NCI-H1436 (cell line): ENCODE measurements around the gene SDR42E1.

Experiments
- DNase-seq: peaks from one replicate; lab custom pipeline; 2025; lab: John Stamatoyannopoulos, UW

SDR42E1 gene, protein sequence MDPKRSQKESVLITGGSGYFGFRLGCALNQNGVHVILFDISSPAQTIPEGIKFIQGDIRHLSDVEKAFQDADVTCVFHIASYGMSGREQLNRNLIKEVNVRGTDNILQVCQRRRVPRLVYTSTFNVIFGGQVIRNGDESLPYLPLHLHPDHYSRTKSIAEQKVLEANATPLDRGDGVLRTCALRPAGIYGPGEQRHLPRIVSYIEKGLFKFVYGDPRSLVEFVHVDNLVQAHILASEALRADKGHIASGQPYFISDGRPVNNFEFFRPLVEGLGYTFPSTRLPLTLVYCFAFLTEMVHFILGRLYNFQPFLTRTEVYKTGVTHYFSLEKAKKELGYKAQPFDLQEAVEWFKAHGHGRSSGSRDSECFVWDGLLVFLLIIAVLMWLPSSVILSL

DNA sequence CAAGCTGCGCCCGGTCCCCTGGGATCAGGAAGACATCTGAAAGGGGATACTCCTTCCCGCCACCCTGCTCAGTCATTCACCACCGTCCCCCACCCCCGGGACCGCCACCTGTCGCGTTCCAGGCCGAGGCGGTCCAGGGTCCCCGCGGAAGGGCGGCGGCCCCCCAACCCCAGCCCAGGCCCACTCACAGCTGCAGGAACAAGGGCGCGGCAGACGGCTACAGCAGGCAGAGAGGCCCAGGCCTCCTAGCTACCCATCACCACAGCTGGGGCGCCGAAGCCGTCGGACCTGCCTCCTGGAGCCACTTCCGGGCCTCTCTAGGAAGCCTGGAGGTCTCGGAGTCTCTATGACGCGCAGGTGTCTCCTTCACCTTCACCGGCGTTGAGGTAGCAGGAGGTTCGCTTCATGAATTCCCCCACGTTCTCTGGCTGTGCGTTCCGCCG is at the start of gene SDR42E1:
Gene SDR42E1, minus strand, starts transcription at position 272 of the 443 bp plus-strand sequence. CDS start 10,612 bp downstream, outside the sequence.
- peak; percentile 87 for DNase-seq

DNA sequence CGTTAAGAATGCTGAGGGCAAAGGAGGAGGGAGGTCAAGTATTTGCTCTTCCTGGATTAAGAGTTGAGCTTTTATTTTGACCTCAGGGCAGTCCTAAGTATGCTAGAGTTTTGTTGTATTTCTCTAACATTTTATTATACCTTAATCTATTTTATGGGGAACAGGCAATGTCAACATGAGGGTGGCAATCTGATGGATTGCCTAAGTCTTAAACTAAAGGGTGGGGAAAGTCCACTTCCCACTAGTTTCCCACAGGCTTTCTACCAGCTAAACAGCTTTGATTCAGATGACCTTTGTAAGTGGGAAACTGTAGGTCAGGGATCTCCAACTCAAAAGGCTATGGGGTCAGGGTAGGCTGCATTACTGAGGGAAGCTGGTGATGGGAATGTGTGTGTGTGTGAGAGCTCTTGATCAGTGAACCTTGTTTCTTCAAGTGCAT is 48.7 kb upstream of the SDR42E1 start:
- no peak for DNase-seq

DNA sequence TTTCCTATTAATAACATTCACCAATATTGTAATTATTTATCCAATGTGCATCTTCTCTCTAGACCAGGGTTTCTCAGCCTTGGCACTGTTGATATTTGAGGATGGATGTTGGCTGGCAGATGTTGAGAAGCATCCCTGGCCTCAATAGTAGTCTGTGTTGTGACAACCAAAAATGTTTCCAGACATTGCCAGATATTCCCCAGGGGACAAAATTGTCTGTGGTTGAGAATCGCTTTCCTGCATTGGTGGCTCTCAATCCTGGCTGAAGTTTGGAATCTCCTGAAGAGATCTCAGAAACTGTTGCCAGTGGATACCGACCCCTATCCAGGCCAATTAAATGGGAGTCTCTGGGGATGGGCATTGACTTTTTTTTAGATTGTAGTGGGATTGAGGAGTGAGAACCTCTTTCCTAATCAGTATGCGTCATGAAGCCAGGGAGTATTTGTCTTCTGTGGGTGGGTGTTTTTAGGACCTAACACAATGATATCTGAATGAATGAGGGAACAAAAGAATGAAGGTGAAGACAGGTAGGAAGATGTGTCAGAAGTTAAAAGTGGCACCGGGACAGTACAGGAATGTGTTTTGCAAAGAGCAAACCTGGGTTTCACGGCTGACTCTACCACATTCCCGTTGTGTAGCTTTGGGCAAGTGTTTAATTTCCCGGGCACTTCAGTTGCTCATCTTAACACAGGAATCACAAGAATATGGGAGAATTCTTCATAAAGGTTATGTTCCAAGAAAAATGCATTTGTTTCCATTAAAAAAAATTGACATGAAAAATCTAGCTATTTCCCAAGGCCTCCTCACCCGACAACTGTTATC is 48.1 kb upstream of the SDR42E1 start:
- no peak for DNase-seq

DNA sequence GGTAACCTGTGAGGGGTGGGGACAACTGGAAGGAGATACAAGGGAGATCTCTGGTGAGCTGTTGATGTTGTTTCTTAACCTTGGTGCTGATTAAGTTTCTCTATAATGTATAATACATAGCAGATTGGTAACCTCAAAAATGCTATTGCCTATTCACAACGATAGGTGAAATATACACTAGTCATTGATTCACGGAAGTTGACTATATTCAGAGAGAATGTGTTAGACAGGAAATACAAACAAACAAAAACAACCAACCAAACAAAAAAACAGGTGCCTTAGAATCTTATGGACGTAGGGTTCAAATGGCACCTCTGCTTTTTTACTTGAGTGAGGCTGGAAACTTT is 45.3 kb upstream of the SDR42E1 start:
- DNase-seq = no peak

DNA sequence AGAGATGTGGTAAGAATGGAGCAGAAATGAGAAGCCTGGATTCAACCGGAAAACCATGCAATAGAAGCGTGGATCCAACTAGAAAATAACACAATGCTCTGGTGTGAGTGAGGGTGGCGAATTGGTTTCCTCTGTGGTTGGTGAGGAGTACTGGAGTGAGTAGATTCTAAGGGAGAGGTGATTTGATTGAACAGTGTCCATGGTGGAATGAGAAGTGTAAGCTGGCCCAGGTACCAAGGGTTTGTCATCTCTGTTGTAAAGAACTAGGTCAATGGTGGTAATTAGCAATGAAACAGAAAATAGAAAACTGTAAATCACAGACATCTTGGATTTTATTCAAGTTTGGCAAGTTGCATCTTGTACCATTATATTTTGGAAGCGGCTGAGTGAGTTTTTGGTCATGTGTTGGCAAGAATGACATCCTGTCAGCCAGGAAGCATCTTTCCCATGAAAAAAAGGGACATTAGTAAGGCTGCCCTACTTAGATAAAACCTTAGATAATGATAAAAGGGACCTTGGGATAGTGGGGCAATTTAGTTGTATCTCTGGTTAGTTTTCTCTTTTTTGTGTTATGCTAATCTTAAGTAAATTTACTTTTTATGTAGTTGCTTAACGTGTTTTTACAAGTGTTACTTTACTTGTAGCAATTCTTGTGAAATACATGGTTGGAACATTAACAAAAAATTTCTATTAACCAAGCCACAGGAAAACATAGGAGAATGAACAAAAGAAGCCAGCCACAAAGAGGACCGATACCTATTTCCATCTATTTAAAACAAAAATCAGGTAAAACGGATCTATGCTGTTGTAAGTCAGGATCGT is 44.7 kb upstream of the SDR42E1 start:
- DNase-seq = no peak

DNA sequence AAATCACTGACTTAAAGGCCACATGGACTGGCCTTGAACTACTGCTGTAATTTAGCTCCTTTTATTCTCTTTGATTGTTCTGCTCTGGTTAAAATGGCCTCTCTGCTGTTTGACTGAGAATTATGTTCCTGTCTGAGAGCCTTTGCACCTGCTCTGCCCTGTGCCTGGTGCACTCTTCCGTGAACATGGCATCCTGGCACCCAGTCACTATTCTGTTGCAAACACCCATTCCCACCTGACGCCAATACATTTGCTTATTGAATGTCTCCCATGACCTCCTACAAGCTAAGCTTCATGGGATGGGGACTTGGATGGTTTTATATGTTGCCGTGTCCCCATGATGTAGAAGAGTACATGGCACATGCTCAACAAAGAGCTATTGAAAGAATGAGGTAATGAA is 43.8 kb upstream of the SDR42E1 start:
- DNase-seq = no peak

DNA sequence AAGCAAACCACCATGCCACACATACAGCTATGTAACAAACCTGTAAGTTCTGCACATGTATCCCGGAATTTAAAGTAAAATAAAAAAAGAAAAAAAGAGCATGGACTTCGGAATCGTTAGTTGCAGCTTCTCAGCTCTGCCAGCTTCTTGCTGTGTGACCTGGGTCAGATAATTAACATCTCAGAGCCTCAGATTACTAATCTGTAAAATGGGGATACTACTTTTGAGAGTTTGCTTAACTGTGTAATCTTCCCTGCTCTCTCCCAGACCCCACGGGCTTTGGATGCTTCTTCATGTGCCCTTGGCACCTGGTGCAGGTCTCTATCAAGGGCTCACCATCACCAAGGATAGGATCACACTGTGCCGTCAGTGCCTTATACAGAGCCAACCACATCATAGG is 40.4 kb upstream of the SDR42E1 start:
- DNase-seq = no peak

DNA sequence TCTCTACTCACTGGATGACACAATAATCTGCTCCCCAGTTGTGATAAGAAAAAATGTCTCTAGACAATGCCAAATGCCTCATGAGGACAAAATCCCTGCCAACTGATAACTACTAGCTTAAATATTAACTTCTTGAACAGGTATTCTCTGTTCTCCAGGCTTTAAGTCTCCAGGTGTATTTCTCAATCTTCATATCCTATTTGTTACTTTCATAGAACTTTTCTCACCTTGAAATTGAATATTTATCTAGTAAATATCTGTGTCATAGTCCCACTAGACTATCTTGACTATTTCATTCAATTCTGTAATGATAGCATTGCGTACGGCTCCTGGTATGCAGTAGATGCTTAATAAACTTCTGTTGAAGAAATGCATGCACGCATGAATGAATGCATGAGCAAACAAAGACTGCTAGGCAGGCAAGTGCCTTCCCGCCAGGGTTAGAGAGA is 39.7 kb upstream of the SDR42E1 start:
- no peak for DNase-seq

DNA sequence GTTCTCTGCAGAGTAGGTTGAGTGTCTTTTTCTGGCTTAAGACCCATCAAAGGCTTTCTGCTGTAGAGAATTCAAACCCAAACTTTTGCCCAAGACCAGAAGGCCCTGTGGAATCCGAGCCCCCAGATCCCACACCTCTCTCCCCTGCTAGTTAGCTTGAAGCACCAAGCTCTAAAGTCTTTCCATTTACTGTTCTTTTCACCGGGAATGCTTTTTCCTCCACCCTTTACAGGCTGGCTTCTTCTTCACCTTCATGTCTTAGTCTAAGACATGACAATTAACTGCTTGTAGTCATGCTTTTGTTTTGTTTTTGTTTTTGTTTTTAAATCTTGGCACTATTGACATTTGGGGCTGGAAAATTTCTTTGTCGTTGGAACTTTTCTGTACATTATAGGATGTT is 39.2 kb upstream of the SDR42E1 start:
- DNase-seq = no peak

DNA sequence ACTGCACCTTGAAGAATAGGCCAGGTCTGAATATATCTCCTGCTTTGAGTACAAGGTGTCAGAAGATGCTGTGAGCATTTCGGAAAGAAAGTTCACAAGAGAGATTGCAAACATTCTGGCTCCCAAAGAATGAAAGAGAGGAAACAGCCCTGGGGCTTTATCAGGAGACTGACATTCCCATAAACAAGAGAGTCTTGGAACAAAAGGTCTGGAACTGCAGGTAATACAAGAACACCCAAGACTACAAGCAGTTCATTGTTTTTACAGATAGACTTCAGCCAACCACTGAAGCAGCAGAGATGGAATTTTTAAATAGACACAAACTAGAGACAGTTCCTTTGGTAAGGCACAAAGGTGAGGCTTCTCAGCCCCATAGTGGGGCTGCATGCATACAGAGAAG is 38.2 kb upstream of the SDR42E1 start:
- no peak for DNase-seq

DNA sequence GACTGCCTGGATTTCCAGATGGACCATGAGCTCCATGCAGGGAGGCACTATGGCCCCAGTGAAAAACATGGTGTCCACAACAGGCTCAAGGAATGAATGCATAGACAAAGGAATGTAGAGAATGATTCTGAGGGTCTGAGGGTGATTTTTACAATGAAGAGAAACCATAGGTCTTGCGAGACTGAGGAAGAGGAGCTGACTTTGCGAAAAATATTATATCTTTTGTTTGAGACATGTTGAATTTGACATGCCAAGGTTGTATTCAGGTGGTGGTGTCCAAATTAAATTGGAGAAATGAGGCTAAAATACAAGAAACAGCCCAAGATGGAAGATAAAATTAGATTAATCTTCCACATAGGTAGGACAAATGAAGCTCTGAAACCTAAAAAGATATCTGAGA is 36.5 kb upstream of the SDR42E1 start:
- DNase-seq = no peak

DNA sequence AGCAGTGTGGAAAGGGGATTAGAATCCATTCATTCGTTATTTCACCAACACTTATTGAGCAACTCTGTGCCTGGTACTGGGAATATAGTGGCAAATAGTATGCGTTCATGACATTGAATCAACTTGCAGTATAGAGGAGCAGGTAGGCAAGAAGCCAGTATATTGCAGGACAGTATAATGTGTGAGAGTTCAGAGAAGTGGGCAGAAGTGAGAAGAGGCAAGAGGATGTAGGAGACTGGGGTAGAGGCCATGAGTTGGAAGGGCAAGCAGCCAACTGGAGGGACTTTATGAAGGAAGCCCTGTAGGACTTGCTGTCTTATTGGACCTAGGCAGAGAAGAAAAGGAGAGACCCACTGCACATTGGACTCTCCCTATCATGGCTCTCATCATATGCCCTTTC is 36.1 kb upstream of the SDR42E1 start:
- DNase-seq = no peak

DNA sequence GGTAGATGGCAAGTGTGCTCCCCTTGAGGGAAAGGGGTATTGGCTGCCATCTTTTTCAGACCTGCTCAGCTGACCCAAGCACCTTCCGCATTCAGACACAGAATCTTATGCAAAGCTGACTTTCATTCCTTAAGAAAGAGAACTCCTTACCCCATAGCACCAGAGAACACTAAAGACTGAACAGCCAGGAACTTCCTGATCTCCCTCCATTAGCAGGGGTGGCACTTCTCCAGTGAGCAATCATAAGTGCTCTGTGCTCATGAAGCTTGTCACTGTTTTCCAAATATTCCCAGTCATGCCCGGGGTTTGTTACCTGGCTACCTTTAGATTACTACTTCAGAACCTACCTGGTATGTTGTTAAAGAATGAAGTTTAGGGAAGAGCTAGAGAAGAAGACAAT is 35.7 kb upstream of the SDR42E1 start:
- no peak for DNase-seq

DNA sequence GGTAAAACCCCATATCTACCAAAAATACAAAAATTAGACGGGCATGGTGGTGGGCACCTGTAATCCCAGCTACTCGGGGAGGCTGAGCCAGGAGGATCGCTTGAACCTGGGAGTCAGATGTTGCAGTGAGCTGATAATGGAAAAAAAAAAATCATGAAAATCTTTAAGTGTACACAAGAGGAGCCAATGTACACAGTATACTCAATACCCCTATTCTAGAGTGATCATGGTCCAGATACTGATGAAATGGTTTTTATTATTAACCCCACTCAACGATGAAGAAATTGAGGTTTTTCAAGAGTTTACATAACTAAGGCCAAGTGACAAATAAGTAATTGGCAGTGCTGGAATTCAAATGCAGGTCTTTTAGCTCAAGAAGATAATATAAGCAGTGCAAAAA is 35.3 kb upstream of the SDR42E1 start:
- no peak for DNase-seq

DNA sequence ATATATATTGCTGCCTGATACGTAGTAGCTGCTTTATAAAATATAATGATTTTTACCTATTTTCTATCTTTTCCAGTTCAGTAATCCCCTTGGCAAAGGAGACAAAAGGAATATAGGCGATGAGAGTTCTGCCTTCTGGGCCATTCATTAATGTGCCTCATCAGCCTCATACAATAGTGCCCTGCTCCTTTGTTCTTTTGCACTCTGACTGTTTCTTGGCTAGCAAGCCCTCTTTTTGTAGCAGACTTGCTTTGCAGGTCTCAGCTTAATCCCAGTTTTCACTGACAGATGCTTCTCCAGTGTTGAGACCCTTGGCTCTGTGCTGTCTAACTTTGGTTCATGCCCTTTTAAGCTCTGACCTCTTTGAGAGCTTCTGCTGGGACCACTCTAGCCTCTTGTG is 34.2 kb upstream of the SDR42E1 start:
- DNase-seq = no peak

DNA sequence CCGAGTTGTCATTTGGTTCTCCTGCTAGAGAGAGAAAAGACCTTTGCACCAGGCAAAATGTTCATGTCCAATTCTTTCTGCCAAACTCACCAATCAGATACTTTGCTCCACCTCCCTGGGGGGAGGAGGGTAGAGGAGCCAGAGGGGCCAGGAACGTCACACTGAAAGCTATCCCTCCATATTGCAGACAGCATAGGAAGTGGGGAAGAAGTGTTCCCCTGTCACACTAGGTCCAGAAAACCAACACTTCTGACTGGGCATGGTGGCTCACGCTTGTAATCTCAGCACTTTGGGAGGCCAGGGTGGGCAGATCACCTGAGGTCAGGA is 33.3 kb upstream of the SDR42E1 start:
- no peak for DNase-seq

DNA sequence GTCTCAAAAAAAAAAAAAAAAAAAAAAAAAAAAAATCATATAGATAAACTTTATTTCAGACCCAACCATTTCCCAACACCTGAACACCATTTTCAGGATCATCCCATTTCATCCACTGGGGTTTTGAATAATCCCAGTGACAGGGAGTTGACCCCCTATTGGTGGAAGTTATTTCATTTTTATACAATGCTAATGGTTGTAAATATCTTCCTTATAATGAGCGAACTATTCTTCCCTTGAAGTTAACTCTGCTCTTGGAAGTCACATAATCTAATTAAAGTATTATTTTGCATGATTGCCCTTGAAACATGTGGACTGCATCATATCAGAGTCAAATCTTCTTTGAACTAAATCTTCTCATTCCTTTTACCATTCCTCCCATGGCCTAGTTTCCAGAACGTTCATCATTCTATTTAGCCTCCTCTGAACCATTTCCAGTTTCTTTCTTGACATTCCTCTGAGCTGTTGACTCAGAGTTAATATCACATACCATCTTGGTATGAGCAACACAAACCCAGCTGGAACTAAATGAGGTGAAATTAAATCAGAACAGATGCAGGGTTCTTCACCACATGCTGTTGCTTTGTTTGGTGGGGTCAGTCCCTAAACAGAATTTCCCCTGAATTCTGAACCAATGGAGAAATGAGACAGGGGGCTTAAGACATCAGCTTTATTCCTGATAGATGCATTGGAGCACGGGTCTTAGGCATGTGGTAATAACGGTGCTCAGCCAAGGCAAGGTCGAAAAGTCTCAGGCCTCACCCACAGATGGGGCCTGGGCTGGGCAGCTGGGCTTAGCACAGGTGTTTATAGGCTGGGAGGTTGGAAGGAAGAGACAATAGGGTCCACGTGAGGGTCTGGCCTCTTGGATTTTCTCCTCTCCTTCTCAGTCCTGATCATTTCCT is 32.7 kb upstream of the SDR42E1 start:
- DNase-seq = no peak

DNA sequence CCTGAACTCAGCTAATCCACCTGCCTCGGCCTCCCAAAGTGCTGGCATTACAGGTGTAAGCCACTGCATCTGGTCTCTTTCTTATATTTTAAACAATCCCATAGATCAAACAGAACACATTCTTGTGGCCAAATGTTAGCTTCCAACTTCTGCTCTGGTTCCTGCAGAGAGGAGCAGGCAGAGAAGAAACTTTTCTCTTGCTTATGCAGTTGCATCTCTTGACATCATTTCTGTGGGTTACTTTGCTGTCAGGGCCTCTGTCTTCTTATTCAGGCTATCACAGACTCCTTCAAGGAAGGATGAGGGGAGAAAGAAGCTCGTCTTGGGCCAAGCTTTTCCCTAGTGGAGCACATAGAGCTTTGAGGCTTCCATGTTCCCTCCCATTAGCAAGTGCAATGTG is 31.6 kb upstream of the SDR42E1 start:
- DNase-seq = no peak

DNA sequence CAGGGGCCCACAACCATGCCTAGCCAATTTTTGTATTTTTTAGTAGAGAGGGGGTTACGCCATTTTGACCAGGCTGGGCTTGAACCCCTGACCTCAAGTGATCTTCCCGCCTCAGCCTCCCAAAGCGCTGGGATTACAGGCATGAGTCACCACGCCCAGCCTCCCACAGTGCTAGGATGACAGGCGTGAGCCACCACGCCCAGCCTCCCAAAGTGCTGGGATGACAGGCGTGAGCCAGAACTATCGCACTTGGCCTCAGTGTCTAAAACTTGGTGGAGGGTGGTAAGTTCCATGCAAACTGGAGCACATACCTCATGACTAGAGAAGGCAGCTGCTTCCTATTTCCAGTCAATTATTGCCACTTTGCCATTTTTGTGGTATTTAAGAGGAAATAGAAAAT is 30.9 kb upstream of the SDR42E1 start:
- DNase-seq = no peak

DNA sequence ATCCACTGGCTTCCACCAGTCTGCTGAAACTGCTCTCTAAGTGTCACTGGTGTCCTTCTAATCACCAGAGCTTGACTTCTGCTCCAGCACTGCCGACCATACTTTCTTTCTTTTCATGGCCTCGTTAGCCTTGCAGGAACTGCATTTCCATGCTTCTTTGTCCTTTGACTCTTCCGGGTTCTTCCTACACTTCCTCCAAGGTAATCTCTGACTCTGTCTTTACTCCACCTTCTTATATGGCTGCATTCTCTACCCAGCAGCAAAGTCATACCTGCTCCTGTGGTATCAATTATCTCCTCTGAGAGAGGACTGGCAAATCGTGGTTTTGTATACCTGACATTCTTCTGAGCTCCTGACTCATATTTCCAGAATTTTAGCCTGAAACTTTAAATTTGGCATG is 30.3 kb upstream of the SDR42E1 start:
- DNase-seq = no peak

DNA sequence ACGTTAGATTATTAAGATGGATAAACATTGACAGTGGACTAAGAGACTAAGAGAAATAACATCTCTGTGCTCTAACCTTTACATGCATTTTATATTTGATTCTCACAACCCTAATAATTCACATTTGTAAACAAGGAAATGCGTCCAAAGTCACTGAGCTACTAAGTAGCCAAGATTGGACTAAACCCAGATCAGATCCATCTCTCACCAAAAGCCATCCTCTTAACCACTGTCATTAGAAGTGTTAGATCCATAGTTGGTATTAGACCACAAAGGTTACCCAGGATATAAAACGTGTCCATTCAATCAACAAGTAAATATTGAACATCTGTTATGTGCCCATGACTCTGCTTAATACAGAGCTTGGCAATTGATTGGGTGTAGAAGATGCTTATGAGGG is 29.0 kb upstream of the SDR42E1 start:
- DNase-seq = no peak

DNA sequence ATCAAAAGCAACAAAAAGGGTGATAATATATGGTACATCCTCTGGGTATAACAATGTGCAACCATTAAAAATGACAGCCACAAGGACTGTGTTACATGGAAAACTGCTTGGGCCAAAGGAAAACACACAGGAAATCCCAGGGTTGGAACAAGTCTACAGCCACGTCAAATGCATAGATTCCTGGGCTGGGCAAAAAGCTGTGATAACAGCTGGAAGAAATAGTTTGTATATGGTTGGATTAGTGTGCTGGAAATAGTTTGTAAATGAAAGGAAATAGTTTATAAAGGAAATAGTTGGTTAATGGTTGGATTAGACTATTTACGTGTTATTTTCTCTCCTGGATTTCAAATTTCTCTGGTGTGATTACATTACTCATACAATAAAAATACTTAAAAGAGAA is 26.4 kb upstream of the SDR42E1 start:
- DNase-seq = no peak
